Omental fat pad (tissue), 4 donors: ENCODE data around the gene HELLS. TPM values are rescaled to one million over a fixed set of nuclear protein-coding genes. Genes with fewer than 3 reads are reported as not detected.
"Not testable (repeated sequence)": the region's sequence is repeated elsewhere in the genome, so short reads cannot be mapped to it uniquely, and the experiment has no call there.

ENCODE experiments used
- ATAC-seq: fragments of 150-250 bp; one replicate; pipeline ENCODE4 v1.9.1; 2016; ENCODE audit warnings: mild to moderate bottlenecking, moderate library complexity; ENCODE audit not compliant: low FRiP score
- DNase-seq: peaks from one replicate; pipeline ENCODE4 v3.0.0-alpha.2; 2019; ENCODE audit warnings: low spot score
- total RNA-seq, 4 donors: library from RNA; depleted of rRNA; stranded (reverse); fragments of >200 nt; gene quantifications; one replicate each; pipeline ENCODE4 v1.1.0, GENCODE V29; 2016
- TF ChIP-seq, protein P1 (sequence below), 3 donors: fragments of 450-650 bp; IDR thresholded peaks; one replicate each; pipeline ENCODE4 v1.5.1; 2016 to 2017; ENCODE audit warnings: antibody characterized with exemption in 3 of 3, mild to moderate bottlenecking in 3 of 3, moderate library complexity in 2 of 3

The HELLS gene
- total RNA-seq, 4 donors from 2014 or later, result 1.2 to 5.9 (median 3.1) TPM

DNA sequence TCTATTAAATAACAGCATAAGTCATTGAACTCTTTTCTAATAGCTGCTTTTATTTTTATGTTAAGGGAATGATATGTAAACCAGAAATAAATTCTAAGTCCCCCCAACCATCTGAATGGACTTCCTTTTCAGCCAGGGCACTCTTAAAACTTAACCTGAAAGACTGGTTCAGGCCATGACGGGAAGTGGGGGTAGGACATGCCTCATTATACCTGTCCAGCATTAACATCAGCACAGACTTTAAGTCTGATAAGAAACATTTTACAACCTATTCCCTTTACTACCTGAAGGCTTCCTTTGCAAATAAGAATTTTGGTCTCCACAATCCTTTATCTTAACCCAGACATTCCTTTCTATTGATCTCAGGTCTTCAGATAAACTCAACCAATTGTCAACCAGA lies 81.9 kb downstream of the HELLS start:
- TF ChIP-seq, protein P1, sequence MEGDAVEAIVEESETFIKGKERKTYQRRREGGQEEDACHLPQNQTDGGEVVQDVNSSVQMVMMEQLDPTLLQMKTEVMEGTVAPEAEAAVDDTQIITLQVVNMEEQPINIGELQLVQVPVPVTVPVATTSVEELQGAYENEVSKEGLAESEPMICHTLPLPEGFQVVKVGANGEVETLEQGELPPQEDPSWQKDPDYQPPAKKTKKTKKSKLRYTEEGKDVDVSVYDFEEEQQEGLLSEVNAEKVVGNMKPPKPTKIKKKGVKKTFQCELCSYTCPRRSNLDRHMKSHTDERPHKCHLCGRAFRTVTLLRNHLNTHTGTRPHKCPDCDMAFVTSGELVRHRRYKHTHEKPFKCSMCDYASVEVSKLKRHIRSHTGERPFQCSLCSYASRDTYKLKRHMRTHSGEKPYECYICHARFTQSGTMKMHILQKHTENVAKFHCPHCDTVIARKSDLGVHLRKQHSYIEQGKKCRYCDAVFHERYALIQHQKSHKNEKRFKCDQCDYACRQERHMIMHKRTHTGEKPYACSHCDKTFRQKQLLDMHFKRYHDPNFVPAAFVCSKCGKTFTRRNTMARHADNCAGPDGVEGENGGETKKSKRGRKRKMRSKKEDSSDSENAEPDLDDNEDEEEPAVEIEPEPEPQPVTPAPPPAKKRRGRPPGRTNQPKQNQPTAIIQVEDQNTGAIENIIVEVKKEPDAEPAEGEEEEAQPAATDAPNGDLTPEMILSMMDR (IDR thresholded peaks at IDR 0.05), result no peak
- DNase-seq, result no peak
- ATAC-seq, result no peak

DNA sequence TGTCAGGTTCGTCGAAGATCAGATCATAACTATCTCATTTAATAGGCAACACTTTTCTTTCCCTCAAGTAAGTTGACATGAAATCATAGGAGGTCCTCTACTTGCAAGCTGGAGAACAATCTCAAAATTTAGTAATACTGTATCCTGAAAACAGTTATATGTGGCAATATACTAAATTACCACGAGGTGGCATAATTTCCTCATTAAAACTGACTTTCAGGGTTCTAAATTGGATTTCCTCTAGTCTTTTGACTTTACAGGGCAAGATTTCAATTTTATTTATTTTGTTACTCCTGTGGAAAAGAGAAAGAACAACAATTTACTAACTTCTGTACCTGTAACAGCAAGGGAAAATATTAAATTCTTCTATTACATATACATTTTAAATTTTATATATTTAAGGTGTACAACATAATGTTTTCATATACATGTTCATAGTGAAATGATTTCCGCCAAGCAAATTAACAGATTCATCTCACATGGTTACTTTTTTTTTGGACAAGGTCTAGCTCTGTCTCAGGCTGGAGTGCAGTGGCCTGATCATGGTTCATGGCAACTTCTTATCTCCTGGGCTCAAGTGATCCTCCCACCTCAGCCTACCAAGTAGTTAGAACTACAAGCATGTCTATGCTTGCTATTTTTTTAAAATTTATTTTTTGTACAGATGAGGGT lies 84.6 kb downstream of the HELLS start:
- TF ChIP-seq, protein P1 (IDR thresholded peaks at IDR 0.05), result no peak
- DNase-seq (no peak), ATAC-seq (no peak)

DNA sequence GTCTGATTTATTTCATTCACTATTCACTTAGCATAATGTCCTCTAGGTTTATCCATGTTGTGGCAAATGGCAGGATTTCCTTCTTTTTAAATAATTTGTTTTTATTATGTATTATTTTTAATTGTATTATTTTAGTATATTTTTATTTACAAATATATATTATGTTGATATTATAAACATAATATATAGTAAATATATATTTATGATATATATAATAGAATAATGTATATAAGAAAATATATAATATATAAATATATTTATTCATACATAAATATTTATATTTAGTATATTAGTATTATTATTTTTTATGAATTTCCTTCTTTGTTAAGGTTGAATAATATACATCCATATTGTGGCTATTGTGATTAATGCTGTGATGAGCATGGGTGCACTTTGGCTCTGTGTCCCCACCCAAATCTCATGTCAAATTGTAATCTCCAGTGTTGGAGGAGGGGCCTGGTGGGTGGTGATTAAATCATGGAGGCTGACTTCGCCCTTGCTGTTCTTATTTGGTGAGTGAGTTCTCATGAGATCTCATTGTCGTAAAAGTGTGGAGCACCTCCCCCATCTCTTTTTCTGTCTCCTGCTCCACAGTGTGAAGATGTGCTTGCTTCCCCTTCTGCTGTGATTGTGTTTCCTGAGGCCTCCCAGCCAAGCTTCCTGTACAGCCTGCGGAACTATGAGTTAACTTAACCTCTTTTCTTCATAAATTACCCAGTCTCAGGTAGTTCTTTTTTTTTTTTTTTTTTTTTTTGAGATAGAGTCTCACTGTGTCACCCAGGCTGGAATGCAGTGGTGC lies 85.7 kb downstream of the HELLS start:
- TF ChIP-seq, protein P1 (IDR thresholded peaks at IDR 0.05), result no peak
- no peak for ATAC-seq
- DNase-seq, result no peak

DNA sequence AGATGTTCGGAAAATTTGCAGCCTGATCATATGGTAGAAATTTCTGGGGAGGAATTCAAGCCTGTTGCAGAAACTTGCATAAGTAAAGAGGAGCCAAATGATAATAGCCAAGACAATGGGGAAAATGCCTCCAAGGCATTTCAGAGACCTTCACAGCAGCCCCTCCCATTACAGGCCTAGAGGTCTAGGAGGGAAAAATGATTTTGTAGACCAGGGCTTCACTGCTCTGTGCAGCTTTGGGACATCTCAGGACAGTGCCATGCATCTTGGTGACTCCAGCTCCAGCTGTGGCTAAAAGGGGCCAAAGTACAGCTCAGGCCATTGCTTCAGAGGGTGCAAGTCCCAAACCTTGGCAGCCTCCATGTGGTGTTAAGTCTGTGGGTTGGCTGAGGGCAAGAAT lies 87.4 kb downstream of the HELLS start:
- no peak for ATAC-seq
- TF ChIP-seq, protein P1 (IDR thresholded peaks at IDR 0.05), result no peak
- no peak for DNase-seq

DNA sequence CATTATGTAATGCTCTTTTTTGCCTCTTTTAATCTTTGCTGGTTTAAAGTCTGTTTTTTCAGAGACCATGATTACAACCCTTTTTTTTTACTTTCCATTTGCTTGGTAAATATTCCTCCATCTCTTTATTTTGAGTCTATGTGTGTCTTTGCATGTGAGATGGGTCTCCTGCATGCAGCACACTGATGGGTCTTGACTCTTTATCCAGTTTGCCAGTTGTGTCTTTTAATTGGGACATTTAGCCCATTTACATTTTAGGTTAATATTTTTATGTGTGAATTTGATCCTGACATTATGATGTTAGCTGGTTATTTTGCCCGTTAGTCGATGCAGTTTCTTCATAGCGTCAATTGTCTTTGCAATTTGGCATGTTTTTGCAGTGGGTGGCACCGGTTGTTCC lies 92.5 kb downstream of the HELLS start:
- not testable (repeated sequence) for DNase-seq, ATAC-seq

DNA sequence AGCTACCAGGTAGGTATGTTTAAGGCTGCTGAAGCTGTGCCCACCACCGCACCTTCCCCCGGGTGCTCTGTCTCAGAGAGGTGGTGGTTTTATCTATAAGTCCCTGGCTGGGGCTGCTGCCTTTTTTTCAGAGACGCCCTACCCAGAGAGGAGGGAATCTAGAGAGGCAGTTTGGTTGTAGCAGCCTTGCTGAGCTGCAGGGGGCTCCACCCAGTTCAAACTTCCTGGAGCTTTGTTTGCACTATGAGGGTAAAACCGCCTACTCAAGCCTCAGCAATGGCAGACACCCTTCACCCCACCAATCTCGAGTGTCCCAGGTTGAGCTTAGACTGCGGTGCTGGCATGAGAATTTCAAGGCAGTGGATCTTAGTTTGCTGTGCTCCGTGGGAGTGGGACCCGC lies 94.3 kb downstream of the HELLS start:
- ATAC-seq (no peak), DNase-seq (no peak)
- TF ChIP-seq, protein P1 (IDR thresholded peaks at IDR 0.05), result no peak

DNA sequence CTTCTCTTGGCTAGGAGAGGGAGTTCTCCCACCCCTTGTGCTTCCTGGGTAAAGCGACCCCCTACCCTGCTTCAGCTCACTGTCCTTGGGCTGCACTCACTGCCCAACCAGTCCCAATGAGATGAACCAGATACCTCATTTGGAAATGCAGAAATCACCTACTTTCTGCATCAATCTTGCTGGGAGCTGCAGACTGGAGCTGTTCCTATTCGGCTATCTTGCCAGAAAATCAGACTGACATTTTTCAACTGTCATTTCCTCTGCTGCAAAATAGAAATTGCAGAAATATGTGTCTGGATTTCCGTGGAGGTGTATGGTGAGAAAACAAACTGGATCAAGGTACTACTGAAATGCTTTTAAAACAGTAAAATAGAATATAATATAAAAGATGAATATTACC lies 95.0 kb downstream of the HELLS start:
- no peak for ATAC-seq
- no peak for DNase-seq
- TF ChIP-seq, protein P1 (IDR thresholded peaks at IDR 0.05), result no peak
